PC-3 (cell line): ENCODE results near the gene CHMP2A. TPM values are rescaled to one million over a fixed set of nuclear protein-coding genes. Genes with fewer than 3 reads are reported as not detected.

Experiments used
- ATAC-seq: fragments of 200-7000 bp; cut with Tn5 transposase; 2 replicates; pipeline ENCODE4 v1.9.1; 2020; ENCODE audit warnings: mild to moderate bottlenecking, moderate library complexity
- BruUV-seq: library from RNA; stranded (reverse); fragments of 400-500 nt; replicated peaks from 2 replicates; lab custom pipeline; 2021; lab: Mats Ljungman, UMichigan
- CTCF ChIA-PET: fragments of 300-600 bp; sonication (Branson Sonifier 250); formaldehyde crosslinking; loops from one replicate; lab custom pipeline; 2022; ENCODE audit warnings: antibody characterized with exemption; lab: Charles Lee
- POLR2A ChIA-PET: fragments of 300-600 bp; sonication (Branson Sonifier 250); formaldehyde crosslinking; loops from one replicate; lab custom pipeline; 2022; ENCODE audit warnings: antibody characterized with exemption; ENCODE audit not compliant: unreplicated experiment; lab: Charles Lee
- DNase-seq: peaks from one replicate; pipeline ENCODE4 v3.0.0-alpha.2; 2015
- H2AFZ ChIP-seq: fragments of 300-600 bp; sonication (generic); 2 replicates; pipeline ENCODE4 v1.6.0; 2016; ENCODE audit warnings: antibody characterized with exemption, low read length
- H3F3A ChIP-seq: fragments of 300-600 bp; sonication (generic); one replicate; pipeline ENCODE4 v1.6.0; 2017; ENCODE audit warnings: antibody characterized with exemption, low read length, control low read depth, mild to moderate bottlenecking; ENCODE audit not compliant: unreplicated experiment
- H3K27ac ChIP-seq: fragments of 300-600 bp; sonication (generic); 2 replicates; pipeline ENCODE4 v1.5.1; 2016; ENCODE audit warnings: mild to moderate bottlenecking, low read length
- H3K27me3 ChIP-seq: fragments of 300-600 bp; sonication (generic); 2 replicates; pipeline ENCODE4 v1.6.1; 2016; ENCODE audit warnings: low read length, mixed read lengths
- H3K36me3 ChIP-seq: fragments of 300-600 bp; sonication (generic); 2 replicates; pipeline ENCODE4 v1.6.1; 2016; ENCODE audit warnings: low read depth, mixed run types, low read length, mixed read lengths
- H3K4me1 ChIP-seq: fragments of 300-600 bp; sonication (generic); 2 replicates; pipeline ENCODE4 v1.5.1; 2016; ENCODE audit warnings: low read length; ENCODE audit not compliant: insufficient read depth
- H3K4me2 ChIP-seq: fragments of 300-600 bp; sonication (generic); 2 replicates; pipeline ENCODE4 v1.6.0; 2016; ENCODE audit warnings: low read length
- H3K4me3 ChIP-seq: fragments of 300-600 bp; sonication (generic); 2 replicates; pipeline ENCODE4 v1.5.1; 2016; ENCODE audit warnings: mild to moderate bottlenecking, low read length, mixed read lengths
- H3K79me2 ChIP-seq: fragments of 300-600 bp; sonication (generic); 2 replicates; pipeline ENCODE4 v1.6.1; 2017; ENCODE audit warnings: low read length, mixed read lengths
- H3K9ac ChIP-seq: fragments of 300-600 bp; sonication (generic); 2 replicates; pipeline ENCODE4 v1.6.0; 2016; ENCODE audit warnings: mild to moderate bottlenecking, low read length
- H3K9me2 ChIP-seq: fragments of 300-600 bp; sonication (generic); replicated peaks from 2 replicates; pipeline ENCODE4 v1.6.1; 2016; ENCODE audit warnings: mixed run types, low read length, mixed read lengths
- H3K9me3 ChIP-seq: fragments of 300-600 bp; sonication (generic); 2 replicates; pipeline ENCODE4 v1.6.1; 2016; ENCODE audit warnings: low read length, mixed read lengths
- H4K20me1 ChIP-seq: fragments of 300-600 bp; sonication (generic); 2 replicates; pipeline ENCODE4 v1.6.1; 2016; ENCODE audit warnings: low read length, mixed read lengths
- EZH2 ChIP-seq: fragments of 300-600 bp; sonication (generic); IDR thresholded peaks from one replicate; pipeline ENCODE4 v1.6.1; 2017; ENCODE audit warnings: antibody characterized with exemption, mild to moderate bottlenecking, low read length; ENCODE audit not compliant: unreplicated experiment
- EZH2phosphoT487 ChIP-seq: fragments of 300-600 bp; sonication (generic); IDR thresholded peaks from 2 replicates; pipeline ENCODE4 v1.6.1; 2018; ENCODE audit warnings: mild to moderate bottlenecking, antibody characterized with exemption, low read length, borderline replicate concordance
- intact Hi-C: fragments of 100-400 bp; cut with micrococcal nuclease; formaldehyde crosslinking; loops from 2 replicates; pipeline ENCODE4 v1.9.0; 2023
- total RNA-seq: library from RNA; depleted of rRNA; stranded (reverse); fragments of >200 nt; gene quantifications from 2 replicates; pipeline ENCODE4 v1.2.3, GENCODE V29; 2014
- TF ChIP-seq, protein P1 (sequence below): fragments of 300-600 bp; sonication (generic); conservative IDR thresholded peaks from 2 replicates; pipeline ENCODE4 v1.5.1; 2017; ENCODE audit warnings: antibody characterized with exemption, low read depth, mild to moderate bottlenecking, low read length

CHMP2A gene
- total RNA-seq, 1 experiment from 2014 or later, result 220 TPM

DNA sequence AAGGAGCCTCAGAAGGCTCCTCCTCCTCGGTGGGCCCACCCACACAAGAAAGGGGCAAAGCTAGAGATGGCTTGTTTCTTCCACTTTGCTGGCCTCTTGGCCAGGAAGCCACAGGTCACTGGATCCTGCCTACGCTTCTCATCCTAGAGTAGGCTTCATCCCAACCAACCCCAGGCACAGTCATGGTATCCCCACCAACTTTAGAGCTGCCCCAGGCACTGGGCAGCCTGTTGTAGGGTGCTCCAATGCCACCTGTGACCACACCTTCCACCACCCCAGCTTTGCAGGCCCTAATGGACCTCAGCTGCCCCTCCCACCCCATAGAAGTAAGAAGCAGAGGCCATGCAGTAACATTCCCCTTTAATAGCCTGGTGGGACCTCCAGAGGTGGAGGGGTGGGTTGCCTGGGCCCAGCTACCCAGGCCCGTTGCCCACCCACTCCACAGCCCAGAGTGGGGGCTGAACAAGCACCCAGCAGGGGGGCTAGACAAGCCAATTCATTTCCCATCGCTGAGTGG lies 522 bp upstream of the CHMP2A start:
- BruUV-seq, result TSS peak; percentile 18
- intact Hi-C loops, result loop anchor here (1.0 kb wide), 1 partner anchor 11 kb away; the partner anchor contains the start of gene TRIM28

DNA sequence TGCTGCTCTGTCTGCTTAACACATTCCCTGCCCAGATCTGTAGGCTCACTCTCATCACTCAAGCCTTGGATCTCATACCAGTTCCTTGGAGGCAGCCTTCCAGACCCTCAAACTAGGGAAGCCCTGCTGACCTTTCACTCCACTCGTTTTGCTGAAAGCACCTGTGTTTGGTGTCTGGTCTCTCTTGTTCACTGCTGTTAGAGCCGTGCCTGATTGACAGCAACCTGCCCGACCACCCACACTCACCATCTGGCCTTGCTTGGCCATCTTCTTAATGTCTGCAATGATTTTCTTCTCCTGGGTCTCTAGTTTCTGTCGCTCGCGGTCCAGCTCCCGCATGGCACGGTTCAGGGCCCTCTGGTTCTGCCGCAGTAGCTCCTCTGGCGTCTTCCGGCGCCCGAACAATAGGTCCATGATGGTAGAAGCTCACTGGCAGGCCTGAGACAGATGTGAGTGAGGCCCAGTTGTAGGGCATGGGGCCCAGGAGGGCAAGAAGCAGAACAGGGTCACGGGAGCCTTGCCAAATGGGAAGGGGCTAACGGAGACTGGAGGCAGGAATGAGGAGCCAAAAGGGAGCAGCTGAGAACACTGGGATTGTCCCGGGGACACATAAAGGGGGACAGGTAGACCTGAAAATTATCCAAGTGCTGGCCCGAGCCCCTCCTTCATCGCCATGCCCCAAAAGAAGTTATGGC lies 959 bp downstream of the CHMP2A start:
- POLR2A ChIA-PET, result interaction anchor here (1.0 to 2.4 kb wide), 3 partner anchors 10 to 34 kb away, joined by 3 to 14 read pairs (median 11); partner anchors contain the start of genes TRIM28 and ZBTB45
- Histone ChIP-seq H3K27ac (peak overlapping the region; percentile 69), H4K20me1 (peaks cover 23% of the 10 kb centered on the region; the same call in 1 of the 2 replicates), H3K4me2 (peak overlapping the region; percentile 89), H3K4me1 (peaks cover 27% of the 10 kb centered on the region), H3K27me3 (no peaks in the 10 kb centered on the region), H3K4me3 (peak overlapping the region; percentile 70), H3K9me3 (no peaks in the 10 kb centered on the region), H3K36me3 (peaks cover 45% of the 10 kb centered on the region), H3K9me2 (no peaks in the 10 kb centered on the region), H3K9ac (peak overlapping the region; percentile 82), H3F3A (peaks cover 8% of the 10 kb centered on the region), H3K79me2 (peaks cover 45% of the 10 kb centered on the region), H2AFZ (no peak overlapping the region)
- TF ChIP-seq EZH2, result no peak
- TF ChIP-seq EZH2phosphoT487, result no peak
- TF ChIP-seq, protein P1, sequence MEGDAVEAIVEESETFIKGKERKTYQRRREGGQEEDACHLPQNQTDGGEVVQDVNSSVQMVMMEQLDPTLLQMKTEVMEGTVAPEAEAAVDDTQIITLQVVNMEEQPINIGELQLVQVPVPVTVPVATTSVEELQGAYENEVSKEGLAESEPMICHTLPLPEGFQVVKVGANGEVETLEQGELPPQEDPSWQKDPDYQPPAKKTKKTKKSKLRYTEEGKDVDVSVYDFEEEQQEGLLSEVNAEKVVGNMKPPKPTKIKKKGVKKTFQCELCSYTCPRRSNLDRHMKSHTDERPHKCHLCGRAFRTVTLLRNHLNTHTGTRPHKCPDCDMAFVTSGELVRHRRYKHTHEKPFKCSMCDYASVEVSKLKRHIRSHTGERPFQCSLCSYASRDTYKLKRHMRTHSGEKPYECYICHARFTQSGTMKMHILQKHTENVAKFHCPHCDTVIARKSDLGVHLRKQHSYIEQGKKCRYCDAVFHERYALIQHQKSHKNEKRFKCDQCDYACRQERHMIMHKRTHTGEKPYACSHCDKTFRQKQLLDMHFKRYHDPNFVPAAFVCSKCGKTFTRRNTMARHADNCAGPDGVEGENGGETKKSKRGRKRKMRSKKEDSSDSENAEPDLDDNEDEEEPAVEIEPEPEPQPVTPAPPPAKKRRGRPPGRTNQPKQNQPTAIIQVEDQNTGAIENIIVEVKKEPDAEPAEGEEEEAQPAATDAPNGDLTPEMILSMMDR, result no peak
- intact Hi-C loops, result no loop called here
- CTCF ChIA-PET, result no interaction called here
- no TSS peak for BruUV-seq
- DNase-seq, result no peak
- ATAC-seq, result no peak

More for the DNA sequence above, 522 bp upstream of the CHMP2A start:
- Histone ChIP-seq H3K4me1 (peaks cover 39% of the 10 kb centered on the region), H3K79me2 (peaks cover 33% of the 10 kb centered on the region), H3K27ac (peak overlapping the region; percentile 69), H3K36me3 (peaks cover 30% of the 10 kb centered on the region), H3F3A (peaks cover 8% of the 10 kb centered on the region), H3K27me3 (no peaks in the 10 kb centered on the region), H3K4me3 (peak overlapping the region; percentile 70), H3K9me3 (no peaks in the 10 kb centered on the region), H3K9me2 (no peaks in the 10 kb centered on the region), H3K4me2 (peak overlapping the region; percentile 89), H2AFZ (peak overlapping the region; percentile 67), H3K9ac (peak overlapping the region; percentile 82), H4K20me1 (peaks cover 8% of the 10 kb centered on the region; the same call in 1 of the 2 replicates)
- ATAC-seq, result no peak
- ChIA-PET CTCF (interaction anchor here (0.8 kb wide), 1 partner anchor 36 kb away, joined by 3 read pairs; the partner anchor contains the start of gene ZBTB45), POLR2A (interaction anchor here (1.5 to 2.4 kb wide), 2 partner anchors 12 to 36 kb away, joined by 11 to 14 read pairs; partner anchors contain the start of genes TRIM28 and ZBTB45)
- no peak for TF ChIP-seq EZH2phosphoT487
- TF ChIP-seq EZH2, result no peak
- TF ChIP-seq, protein P1, result no peak
- no peak for DNase-seq
